Fibroblast of the aortic adventitia (primary cell): Measurements from ENCODE around the gene TSTD2. TPM values are rescaled to one million over a fixed set of nuclear protein-coding genes. Genes with fewer than 3 reads are reported as not detected.

Source experiments
- DNase-seq: peaks from one replicate; pipeline ENCODE4 v3.0.0-alpha.2; 2010; ENCODE audit warnings: low read depth
- H3K4me3 ChIP-seq: 2 replicates; pipeline ENCODE4 v1.5.1; 2011; ENCODE audit warnings: low read depth, mild to moderate bottlenecking, control low read depth, low read length, moderate library complexity
- total RNA-seq: library from RNA; depleted of rRNA; stranded (reverse); fragments of >200 nt; gene quantifications from 2 replicates; pipeline ENCODE4 v1.2.3, GENCODE V29; 2012; ENCODE audit warnings: low replicate concordance
- TF ChIP-seq, protein P1 (sequence below): IDR thresholded peaks from 2 replicates; pipeline ENCODE4 v1.5.1; 2011; ENCODE audit warnings: mild to moderate bottlenecking, low read length, control low read depth, inconsistent platforms; ENCODE audit not compliant: insufficient read depth

Gene TSTD2
- 17.6 and 23.2 TPM in 2 replicates for total RNA-seq

GRCh38 chr9:97632985-97633858, at the start of gene TSTD2, which contains the start of gene NCBP1:
TSS of gene TSTD2 (minus strand) at chr9:97633368. CDS start at chr9:97627562, 5,806 bp downstream.
TSS of gene NCBP1 (plus strand) at chr9:97633821. CDS start at chr9:97633882, 61 bp downstream.
- H3K4me3 ChIP-seq = peak within 1 kb of the TSS; percentile 72
- TF ChIP-seq, protein P1, sequence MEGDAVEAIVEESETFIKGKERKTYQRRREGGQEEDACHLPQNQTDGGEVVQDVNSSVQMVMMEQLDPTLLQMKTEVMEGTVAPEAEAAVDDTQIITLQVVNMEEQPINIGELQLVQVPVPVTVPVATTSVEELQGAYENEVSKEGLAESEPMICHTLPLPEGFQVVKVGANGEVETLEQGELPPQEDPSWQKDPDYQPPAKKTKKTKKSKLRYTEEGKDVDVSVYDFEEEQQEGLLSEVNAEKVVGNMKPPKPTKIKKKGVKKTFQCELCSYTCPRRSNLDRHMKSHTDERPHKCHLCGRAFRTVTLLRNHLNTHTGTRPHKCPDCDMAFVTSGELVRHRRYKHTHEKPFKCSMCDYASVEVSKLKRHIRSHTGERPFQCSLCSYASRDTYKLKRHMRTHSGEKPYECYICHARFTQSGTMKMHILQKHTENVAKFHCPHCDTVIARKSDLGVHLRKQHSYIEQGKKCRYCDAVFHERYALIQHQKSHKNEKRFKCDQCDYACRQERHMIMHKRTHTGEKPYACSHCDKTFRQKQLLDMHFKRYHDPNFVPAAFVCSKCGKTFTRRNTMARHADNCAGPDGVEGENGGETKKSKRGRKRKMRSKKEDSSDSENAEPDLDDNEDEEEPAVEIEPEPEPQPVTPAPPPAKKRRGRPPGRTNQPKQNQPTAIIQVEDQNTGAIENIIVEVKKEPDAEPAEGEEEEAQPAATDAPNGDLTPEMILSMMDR = no peak
- DNase-seq = peak; percentile 97

- TF ChIP-seq, protein P1 = no peak
- DNase-seq = no peak
- no peak overlapping the region for H3K4me3 ChIP-seq
These were observed 49.1 kb upstream of the TSTD2 start for GRCh38 chr9:97682242-97682641.

DNA sequence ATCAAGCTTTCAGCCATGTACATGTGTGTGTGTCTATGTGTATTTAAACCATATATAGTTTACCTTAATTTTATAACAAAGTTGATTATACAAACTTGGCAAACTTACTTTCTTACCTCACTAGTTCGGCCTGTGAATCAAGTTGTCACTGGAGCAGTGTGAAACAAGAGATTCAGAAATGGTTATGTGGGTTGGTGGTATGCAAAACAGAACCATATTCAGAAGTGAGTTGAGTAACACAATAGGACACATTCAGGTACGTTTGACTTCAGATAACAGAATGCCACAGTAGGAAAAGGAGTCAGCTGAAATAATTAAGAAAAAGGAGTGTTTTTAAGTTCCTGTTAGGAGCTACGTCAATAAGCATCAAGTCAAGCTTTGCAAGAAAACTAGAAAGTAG, 42.5 kb upstream of the TSTD2 start:
- no peak overlapping the region for H3K4me3 ChIP-seq
- TF ChIP-seq, protein P1 = no peak
- no peak for DNase-seq

DNA sequence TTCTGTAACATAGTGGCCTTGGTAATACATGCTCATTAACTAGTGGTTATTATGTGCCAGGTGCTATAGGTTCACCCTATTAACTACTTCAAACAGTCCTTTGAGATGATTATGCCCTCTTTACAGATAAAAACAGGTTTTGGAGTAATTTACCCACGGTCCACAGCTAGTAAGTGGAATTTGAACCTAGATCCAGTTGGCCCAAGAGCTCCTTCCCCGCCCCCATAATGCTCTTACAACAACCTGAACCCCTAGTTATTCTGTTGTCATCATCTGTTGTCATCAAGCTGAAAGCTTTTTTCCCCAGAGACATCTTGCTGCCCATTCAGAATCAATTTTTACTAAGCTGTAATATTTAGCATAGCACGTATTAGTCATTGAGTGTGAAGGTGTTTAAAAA, 40.8 kb upstream of the TSTD2 start:
- H3K4me3 ChIP-seq = no peak overlapping the region
- DNase-seq = no peak
- TF ChIP-seq, protein P1 = no peak

GRCh38 chr9:97672403-97672802, 39.2 kb upstream of the TSTD2 start:
- TF ChIP-seq, protein P1 = no peak
- no peak for DNase-seq
- no peak overlapping the region for H3K4me3 ChIP-seq

GRCh38 chr9:97670586-97670985, 37.4 kb upstream of the TSTD2 start:
- DNase-seq = no peak
- TF ChIP-seq, protein P1 = no peak
- no peak overlapping the region for H3K4me3 ChIP-seq
